A549 (cell line): ENCODE measurements around the gene LAMB1.

Experiments used
- HOXA7 ChIP-seq: fragments of 250-450 bp; sonication (Bioruptor Pico); IDR thresholded peaks from 2 replicates; pipeline ENCODE4 v1.5.0; 2020; ENCODE audit warnings: mild to moderate bottlenecking, moderate library complexity
- JUN ChIP-seq, 2 experiments: fragments of >200 bp; sonication (Bioruptor Twin); formaldehyde crosslinking; IDR thresholded peaks; 2 replicates in 1 of 2; 3 replicates in 1 of 2; pipeline ENCODE4 v1.6.1; 2016 to 2017
- NR3C1 ChIP-seq: fragments of >200 bp; sonication (Bioruptor Twin); formaldehyde crosslinking; IDR thresholded peaks from 3 replicates; pipeline ENCODE4 v1.6.1; 2017
- POLR2AphosphoS2 ChIP-seq: conservative IDR thresholded peaks from 2 replicates; pipeline ENCODE4 v1.6.1; 2012; ENCODE audit warnings: low read length, improper control_type of control experiment, inconsistent platforms
- RAD21 ChIP-seq, 2 experiments: fragments of >200 bp in 1 of 2; sonication (Bioruptor Twin) in 1 of 2; formaldehyde crosslinking in 1 of 2; IDR thresholded peaks in 1 of 2; conservative IDR thresholded peaks in 1 of 2; 2 replicates in 1 of 2; 3 replicates in 1 of 2; pipeline ENCODE4 v1.6.1; 2012 to 2018; ENCODE audit warnings: inconsistent platforms in 1 of 2
- RCOR1 ChIP-seq: fragments of 150-350 bp; IDR thresholded peaks from 2 replicates; pipeline ENCODE4 v1.6.1; 2014; ENCODE audit warnings: antibody characterized with exemption, low read length, low read depth
- SMC3 ChIP-seq: fragments of >200 bp; sonication (Bioruptor Twin); formaldehyde crosslinking; IDR thresholded peaks from 3 replicates; pipeline ENCODE4 v1.6.1; 2018; ENCODE audit warnings: inconsistent platforms
- TF ChIP-seq, protein P1 (sequence below): fragments of >200 bp; sonication (Bioruptor Twin); formaldehyde crosslinking; IDR thresholded peaks from 3 replicates; pipeline ENCODE4 v1.5.1; 2016

DNA sequence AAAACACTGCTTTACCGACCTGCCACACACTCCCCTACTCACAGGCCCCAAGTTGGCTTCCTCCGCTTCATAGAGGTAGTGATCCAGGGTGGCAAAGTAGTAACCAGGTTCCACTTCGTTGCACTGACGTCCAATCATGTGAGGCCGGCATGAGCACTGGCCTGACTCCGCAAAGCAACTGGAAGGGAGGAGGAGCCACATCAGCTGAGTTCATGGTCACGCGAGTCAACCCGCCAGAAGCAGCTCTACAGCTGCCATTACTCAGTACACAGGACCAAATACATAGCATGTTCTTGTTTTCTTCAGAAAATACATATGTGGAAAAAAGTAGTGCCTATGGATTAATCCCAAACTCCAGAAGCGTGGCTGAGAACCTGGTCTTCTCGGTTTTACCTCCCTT, 38.5 kb downstream of the LAMB1 start:
- TF ChIP-seq, protein P1, sequence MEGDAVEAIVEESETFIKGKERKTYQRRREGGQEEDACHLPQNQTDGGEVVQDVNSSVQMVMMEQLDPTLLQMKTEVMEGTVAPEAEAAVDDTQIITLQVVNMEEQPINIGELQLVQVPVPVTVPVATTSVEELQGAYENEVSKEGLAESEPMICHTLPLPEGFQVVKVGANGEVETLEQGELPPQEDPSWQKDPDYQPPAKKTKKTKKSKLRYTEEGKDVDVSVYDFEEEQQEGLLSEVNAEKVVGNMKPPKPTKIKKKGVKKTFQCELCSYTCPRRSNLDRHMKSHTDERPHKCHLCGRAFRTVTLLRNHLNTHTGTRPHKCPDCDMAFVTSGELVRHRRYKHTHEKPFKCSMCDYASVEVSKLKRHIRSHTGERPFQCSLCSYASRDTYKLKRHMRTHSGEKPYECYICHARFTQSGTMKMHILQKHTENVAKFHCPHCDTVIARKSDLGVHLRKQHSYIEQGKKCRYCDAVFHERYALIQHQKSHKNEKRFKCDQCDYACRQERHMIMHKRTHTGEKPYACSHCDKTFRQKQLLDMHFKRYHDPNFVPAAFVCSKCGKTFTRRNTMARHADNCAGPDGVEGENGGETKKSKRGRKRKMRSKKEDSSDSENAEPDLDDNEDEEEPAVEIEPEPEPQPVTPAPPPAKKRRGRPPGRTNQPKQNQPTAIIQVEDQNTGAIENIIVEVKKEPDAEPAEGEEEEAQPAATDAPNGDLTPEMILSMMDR: no peak
- TF ChIP-seq SMC3 (no peak), RCOR1 (no peak), POLR2AphosphoS2 (no peak), HOXA7 (CRISPR knock-in tag) (no peak), NR3C1 (no peak), RAD21 (conservative IDR thresholded peaks at IDR 0.05 in 1 of 2, IDR thresholded peaks at IDR 0.05 in 1 of 2) (no peak), JUN (IDR thresholded peaks at IDR 0.05) (no peak)
